ENCODE results near the gene VWA2.

VWA2 gene

GRCh38 chr10:114258274-114258840 is 19.3 kb downstream of the VWA2 start:
- no peak overlapping the region for H3K27ac Mint-ChIP-seq
- no peaks in the 10 kb centered on the region for H3K9me3 Mint-ChIP-seq
- no peak overlapping the region for H3K4me3 Mint-ChIP-seq
- H3K27me3 Mint-ChIP-seq: peaks cover 18% of the 10 kb centered on the region
- no peaks in the 10 kb centered on the region for H3K36me3 Mint-ChIP-seq
- ATAC-seq: no peak
- H3K4me1 Mint-ChIP-seq: no peaks in the 10 kb centered on the region

GRCh38 chr10:114259824-114260223 is 20.8 kb downstream of the VWA2 start:
- no peak for ATAC-seq

GRCh38 chr10:114260366-114260765 is 21.3 kb downstream of the VWA2 start:
- H3K27me3 Mint-ChIP-seq: peaks cover 2% of the 10 kb centered on the region

More at GRCh38 chr10:114259824-114260223, 20.8 kb downstream of the VWA2 start:
- Mint-ChIP-seq H3K4me3 (no peak overlapping the region), H3K36me3 (no peaks in the 10 kb centered on the region), H3K27me3 (peaks cover 7% of the 10 kb centered on the region), H3K27ac (no peak overlapping the region), H3K4me1 (no peaks in the 10 kb centered on the region), H3K9me3 (no peaks in the 10 kb centered on the region)

GRCh38 chr10:114261076-114261475 is 22.0 kb downstream of the VWA2 start:
- Mint-ChIP-seq H3K4me3 (no peak overlapping the region), H3K27ac (no peak overlapping the region), H3K9me3 (no peaks in the 10 kb centered on the region), H3K4me1 (no peaks in the 10 kb centered on the region), H3K36me3 (no peaks in the 10 kb centered on the region), H3K27me3 (no peaks in the 10 kb centered on the region)
- no peak for ATAC-seq

More at GRCh38 chr10:114260366-114260765, 21.3 kb downstream of the VWA2 start:
- ATAC-seq: no peak
- Mint-ChIP-seq H3K27ac (no peak overlapping the region), H3K36me3 (no peaks in the 10 kb centered on the region), H3K4me1 (no peaks in the 10 kb centered on the region), H3K4me3 (no peak overlapping the region), H3K9me3 (no peaks in the 10 kb centered on the region)

- H3K4me1 Mint-ChIP-seq: no peaks in the 10 kb centered on the region
- no peak for ATAC-seq
- no peak overlapping the region for H3K27ac Mint-ChIP-seq
- no peaks in the 10 kb centered on the region for H3K36me3 Mint-ChIP-seq
- no peaks in the 10 kb centered on the region for H3K27me3 Mint-ChIP-seq
- H3K4me3 Mint-ChIP-seq: no peak overlapping the region
- no peaks in the 10 kb centered on the region for H3K9me3 Mint-ChIP-seq
Observed at GRCh38 chr10:114262496-114262895, 23.4 kb downstream of the VWA2 start.

- peaks cover 11% of the 10 kb centered on the region for H3K27me3 Mint-ChIP-seq
- no peak overlapping the region for H3K27ac Mint-ChIP-seq
- H3K36me3 Mint-ChIP-seq: no peaks in the 10 kb centered on the region
- no peak overlapping the region for H3K4me3 Mint-ChIP-seq
- no peaks in the 10 kb centered on the region for H3K4me1 Mint-ChIP-seq
- no peak for ATAC-seq
- no peaks in the 10 kb centered on the region for H3K9me3 Mint-ChIP-seq
Observed at GRCh38 chr10:114265392-114266053, 26.5 kb downstream of the VWA2 start.

- H3K9me3 Mint-ChIP-seq: no peaks in the 10 kb centered on the region
- H3K27me3 Mint-ChIP-seq: peaks cover 20% of the 10 kb centered on the region
- no peak overlapping the region for H3K27ac Mint-ChIP-seq
- no peak for ATAC-seq
- no peak overlapping the region for H3K4me3 Mint-ChIP-seq
- no peaks in the 10 kb centered on the region for H3K4me1 Mint-ChIP-seq
- no peaks in the 10 kb centered on the region for H3K36me3 Mint-ChIP-seq
Observed at GRCh38 chr10:114266521-114266920, 27.5 kb downstream of the VWA2 start.

- Mint-ChIP-seq H3K9me3 (no peaks in the 10 kb centered on the region), H3K27me3 (peaks cover 29% of the 10 kb centered on the region), H3K4me3 (no peak overlapping the region), H3K27ac (no peak overlapping the region), H3K36me3 (no peaks in the 10 kb centered on the region), H3K4me1 (no peaks in the 10 kb centered on the region)
- ATAC-seq: no peak
Observed at GRCh38 chr10:114271075-114271778, 32.2 kb downstream of the VWA2 start.

GRCh38 chr10:114271779-114272167 is 32.7 kb downstream of the VWA2 start:
- H3K9me3 Mint-ChIP-seq: no peaks in the 10 kb centered on the region
- no peaks in the 10 kb centered on the region for H3K4me1 Mint-ChIP-seq
- H3K36me3 Mint-ChIP-seq: no peaks in the 10 kb centered on the region
- peaks cover 29% of the 10 kb centered on the region for H3K27me3 Mint-ChIP-seq
- no peak for ATAC-seq
- no peak overlapping the region for H3K4me3 Mint-ChIP-seq
- no peak overlapping the region for H3K27ac Mint-ChIP-seq

GRCh38 chr10:114272696-114273095 is 33.6 kb downstream of the VWA2 start:
- no peaks in the 10 kb centered on the region for H3K9me3 Mint-ChIP-seq
- H3K36me3 Mint-ChIP-seq: no peaks in the 10 kb centered on the region
- H3K4me3 Mint-ChIP-seq: no peak overlapping the region
- peaks cover 35% of the 10 kb centered on the region for H3K27me3 Mint-ChIP-seq
- H3K27ac Mint-ChIP-seq: no peak overlapping the region
- no peak for ATAC-seq
- H3K4me1 Mint-ChIP-seq: no peaks in the 10 kb centered on the region

GRCh38 chr10:114273910-114274309 is 34.9 kb downstream of the VWA2 start:
- Mint-ChIP-seq H3K9me3 (no peaks in the 10 kb centered on the region), H3K4me3 (no peak overlapping the region), H3K27ac (no peak overlapping the region), H3K27me3 (peaks cover 43% of the 10 kb centered on the region), H3K36me3 (no peaks in the 10 kb centered on the region), H3K4me1 (no peaks in the 10 kb centered on the region)
- no peak for ATAC-seq

GRCh38 chr10:114274616-114275453 is 35.8 kb downstream of the VWA2 start:
- Mint-ChIP-seq H3K9me3 (no peaks in the 10 kb centered on the region), H3K27ac (no peak overlapping the region), H3K27me3 (peaks cover 46% of the 10 kb centered on the region), H3K4me3 (no peak overlapping the region), H3K4me1 (no peaks in the 10 kb centered on the region), H3K36me3 (no peaks in the 10 kb centered on the region)
- no peak for ATAC-seq

GRCh38 chr10:114276066-114276465 is 37.0 kb downstream of the VWA2 start:
- no peaks in the 10 kb centered on the region for H3K36me3 Mint-ChIP-seq
- no peaks in the 10 kb centered on the region for H3K4me1 Mint-ChIP-seq
- H3K4me3 Mint-ChIP-seq: no peak overlapping the region
- no peaks in the 10 kb centered on the region for H3K9me3 Mint-ChIP-seq
- H3K27ac Mint-ChIP-seq: no peak overlapping the region
- no peak for ATAC-seq
- peaks cover 40% of the 10 kb centered on the region for H3K27me3 Mint-ChIP-seq

- peaks cover 37% of the 10 kb centered on the region for H3K27me3 Mint-ChIP-seq
- H3K4me3 Mint-ChIP-seq: no peak overlapping the region
- H3K27ac Mint-ChIP-seq: no peak overlapping the region
- no peaks in the 10 kb centered on the region for H3K36me3 Mint-ChIP-seq
- no peaks in the 10 kb centered on the region for H3K4me1 Mint-ChIP-seq
- H3K9me3 Mint-ChIP-seq: no peaks in the 10 kb centered on the region
- ATAC-seq: no peak
Observed at GRCh38 chr10:114276671-114277070, 37.6 kb downstream of the VWA2 start.

GRCh38 chr10:114278140-114278883 is 39.3 kb downstream of the VWA2 start:
- Mint-ChIP-seq H3K27ac (no peak overlapping the region), H3K4me3 (no peak overlapping the region), H3K36me3 (no peaks in the 10 kb centered on the region), H3K9me3 (no peaks in the 10 kb centered on the region), H3K4me1 (no peaks in the 10 kb centered on the region), H3K27me3 (peaks cover 37% of the 10 kb centered on the region)
- ATAC-seq: peak; percentile 11

All from stimulated activated memory B cell treated with anti-CD40 and anti-IgM and Interleukin-4, amounts not matched to agents 10 μg/mL and 1 μg/mL and 100 μg/mL, for 72 hours (primary cell).